HEK293T (cell line): ENCODE results near the gene ZNF710.
A peak's percentile ranks its signal among the peaks of the same experiment; 100 is the strongest.

Source experiments
- CTCF ChIA-PET: fragments of 350-600 bp; formaldehyde crosslinking; extraction: SDS; loops from one replicate; lab custom pipeline; 2021; ENCODE audit warnings: antibody characterized with exemption, inconsistent platforms; lab: Yijun Ruan, JAX
- POLR2A ChIA-PET: fragments of 350-600 bp; formaldehyde crosslinking; extraction: SDS; loops from one replicate; lab custom pipeline; 2020; ENCODE audit warnings: antibody characterized with exemption, inconsistent platforms; lab: Yijun Ruan, JAX
- DNase-seq: peaks from one replicate; pipeline ENCODE4 v3.0.0; 2012; ENCODE audit warnings: mixed read lengths; ENCODE audit errors: extremely low spot score
- ARNT ChIP-seq: fragments of 450-650 bp; IDR thresholded peaks from 2 replicates; pipeline ENCODE4 v1.6.1; 2017; ENCODE audit warnings: mild to moderate bottlenecking
- BHLHE40 ChIP-seq: fragments of 450-650 bp; IDR thresholded peaks from 2 replicates; pipeline ENCODE4 v1.6.1; 2016; ENCODE audit warnings: mild to moderate bottlenecking, moderate library complexity, borderline replicate concordance
- CTBP1 ChIP-seq: fragments of 450-650 bp; IDR thresholded peaks from 2 replicates; pipeline ENCODE4 v1.6.1; 2016; ENCODE audit warnings: borderline replicate concordance
- ELF4 ChIP-seq: fragments of 450-650 bp; IDR thresholded peaks from 2 replicates; pipeline ENCODE4 v1.6.1; 2017; ENCODE audit warnings: antibody characterized with exemption
- FOXA1 ChIP-seq: fragments of 450-650 bp; IDR thresholded peaks from 2 replicates; pipeline ENCODE4 v1.6.1; 2016; ENCODE audit warnings: mild to moderate bottlenecking
- FOXK2 ChIP-seq: fragments of 450-650 bp; IDR thresholded peaks from 2 replicates; pipeline ENCODE4 v1.6.1; 2016; ENCODE audit warnings: mild to moderate bottlenecking
- FOXM1 ChIP-seq: fragments of 450-650 bp; IDR thresholded peaks from 2 replicates; pipeline ENCODE4 v1.6.1; 2017; ENCODE audit warnings: mild to moderate bottlenecking, borderline replicate concordance
- HDGF ChIP-seq: fragments of 450-650 bp; IDR thresholded peaks from 2 replicates; pipeline ENCODE4 v1.6.1; 2017; ENCODE audit warnings: antibody characterized with exemption, borderline replicate concordance
- L3MBTL2 ChIP-seq: fragments of 450-650 bp; conservative IDR thresholded peaks from 2 replicates; pipeline ENCODE4 v1.6.1; 2016; ENCODE audit warnings: mild to moderate bottlenecking
- LEF1 ChIP-seq: fragments of 450-650 bp; IDR thresholded peaks from 2 replicates; pipeline ENCODE4 v1.6.1; 2017; ENCODE audit warnings: mild to moderate bottlenecking, borderline replicate concordance
- NFRKB ChIP-seq: fragments of 450-650 bp; IDR thresholded peaks from 2 replicates; pipeline ENCODE4 v1.6.1; 2016; ENCODE audit warnings: mild to moderate bottlenecking, moderate library complexity
- PKNOX1 ChIP-seq: fragments of 450-650 bp; IDR thresholded peaks from 2 replicates; pipeline ENCODE4 v1.6.1; 2016
- SP1 ChIP-seq: fragments of 450-650 bp; IDR thresholded peaks from 2 replicates; pipeline ENCODE4 v1.6.1; 2017
- SUZ12 ChIP-seq: fragments of 450-650 bp; IDR thresholded peaks from 2 replicates; pipeline ENCODE4 v1.6.1; 2016; ENCODE audit warnings: mild to moderate bottlenecking
- TARDBP ChIP-seq: fragments of 450-650 bp; IDR thresholded peaks from 2 replicates; pipeline ENCODE4 v1.6.1; 2016
- ZNF384 ChIP-seq: fragments of 450-650 bp; IDR thresholded peaks from 2 replicates; pipeline ENCODE4 v1.6.1; 2016

Gene ZNF710

GRCh38 chr15:90082140-90082715 is 81.1 kb downstream of the ZNF710 start:
- ChIA-PET CTCF (interaction anchor here (0.6 kb wide), 1 partner anchor 425 kb away, joined by 4 read pairs; no protein-coding TSS in a partner anchor), POLR2A (no interaction called here)
- TF ChIP-seq SP1 (no peak), L3MBTL2 (no peak)
- no peak for DNase-seq

DNA sequence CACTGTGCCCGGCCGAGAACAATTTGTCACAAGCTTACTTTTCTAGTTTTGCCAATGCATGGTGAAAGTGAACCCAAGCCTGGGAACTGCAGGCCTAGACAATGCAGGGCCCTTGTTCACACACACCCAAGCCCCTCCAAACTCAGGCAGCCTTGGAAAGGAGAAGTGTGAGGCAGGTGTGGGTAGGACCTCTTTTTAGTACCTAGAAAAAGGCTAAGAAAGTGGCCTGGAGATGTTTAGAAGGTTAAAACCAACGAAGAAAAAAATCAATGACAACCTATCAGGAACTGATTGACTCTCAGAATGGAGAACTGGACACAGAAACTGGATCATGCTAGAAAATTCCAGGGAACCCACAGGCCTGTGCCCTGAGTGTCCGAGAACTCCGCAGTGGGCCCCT is 82.3 kb downstream of the ZNF710 start:
- ChIA-PET CTCF (no interaction called here), POLR2A (no interaction called here)
- DNase-seq = no peak
- TF ChIP-seq TARDBP = no peak
- TF ChIP-seq L3MBTL2 = no peak
- TF ChIP-seq ZNF384 = no peak
- TF ChIP-seq HDGF = no peak
- TF ChIP-seq ELF4 = no peak

- no peak for TF ChIP-seq ZNF384
- DNase-seq = no peak
- CTCF ChIA-PET = no interaction called here
- POLR2A ChIA-PET = interaction anchor here (1.8 kb wide), 1 partner anchor 190 kb away, joined by 6 read pairs; the partner anchor contains the start of gene AP3S2
These were observed 83.0 kb downstream of the ZNF710 start for GRCh38 chr15:90083954-90084607.

DNA sequence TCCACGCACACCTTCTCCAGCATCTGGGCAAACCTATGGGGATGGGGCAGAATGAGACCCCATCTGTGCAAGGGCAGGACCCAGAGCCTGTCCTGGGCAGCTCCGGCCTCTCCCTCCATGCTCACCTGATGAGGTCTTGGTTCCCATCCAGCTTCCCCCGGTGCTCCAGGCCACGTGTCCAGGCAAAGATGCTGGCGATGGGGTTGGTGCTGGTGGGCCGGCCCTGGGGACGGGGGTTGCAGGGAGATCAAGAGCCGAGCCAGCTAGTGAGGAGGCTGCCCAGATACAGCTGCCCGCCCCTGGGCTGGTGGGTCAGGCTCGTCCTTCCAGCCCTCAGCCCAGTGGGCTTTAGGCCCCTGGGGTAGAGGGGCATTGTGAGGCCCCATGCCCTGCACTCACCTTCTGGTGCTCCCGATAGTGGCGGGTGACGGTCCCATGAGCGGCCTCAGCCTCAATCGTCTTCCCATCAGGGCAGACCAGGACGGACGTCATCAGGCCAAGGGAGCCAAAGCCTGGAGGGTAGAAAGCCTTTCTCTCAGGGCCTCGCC is 83.8 kb downstream of the ZNF710 start:
- no peak for DNase-seq
- CTCF ChIA-PET = no interaction called here
- TF ChIP-seq FOXA1 (no peak), FOXK2 (no peak), PKNOX1 (no peak), NFRKB (no peak), CTBP1 (no peak), SUZ12 (no peak), LEF1 (no peak), ARNT (no peak)
- POLR2A ChIA-PET = interaction anchor here (1.6 to 1.8 kb wide), 2 partner anchors 172 to 191 kb away, joined by 5 to 6 read pairs; partner anchors contain the start of genes AP3S2 and ARPIN

DNA sequence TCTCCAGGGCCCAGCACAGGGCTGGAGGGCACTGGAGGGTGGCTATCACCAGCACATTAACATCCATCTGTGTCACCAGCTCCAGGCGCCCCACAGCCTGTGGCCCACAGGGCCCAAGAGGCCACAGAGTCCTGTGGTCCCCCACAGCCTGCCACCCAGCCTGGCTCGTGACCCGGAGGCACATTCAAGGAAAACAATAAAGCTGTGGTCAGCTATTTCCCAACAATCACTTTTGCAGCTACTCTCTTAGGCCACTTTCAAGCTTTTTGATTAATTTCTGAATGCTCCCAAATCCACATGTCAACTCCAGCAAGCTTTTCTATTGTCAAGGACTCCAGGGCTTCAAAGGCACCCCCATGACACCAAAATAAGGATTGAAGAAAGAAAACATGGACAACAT is 84.4 kb downstream of the ZNF710 start:
- no peak for DNase-seq
- TF ChIP-seq HDGF (no peak), NFRKB (no peak), FOXA1 (no peak), SP1 (no peak), PKNOX1 (no peak)
- ChIA-PET CTCF (interaction anchor here (0.6 kb wide), 1 partner anchor 153 kb away, joined by 3 read pairs; no protein-coding TSS in a partner anchor), POLR2A (interaction anchor here (1.5 to 1.8 kb wide), 3 partner anchors 11 to 192 kb away, joined by 4 to 6 read pairs (median 5); partner anchors contain the start of genes AP3S2 and ARPIN)

- ChIA-PET CTCF (interaction anchor here (1.0 to 1.9 kb wide), 6 partner anchors 11 to 188 kb away, joined by 3 to 6 read pairs (median 3); partner anchors contain the start of gene IDH2), POLR2A (interaction anchor here (1.5 kb wide), 1 partner anchor 12 kb away, joined by 4 read pairs; no protein-coding TSS in a partner anchor)
- no peak for TF ChIP-seq FOXA1
- no peak for TF ChIP-seq ELF4
- no peak for TF ChIP-seq FOXK2
- TF ChIP-seq NFRKB = no peak
- no peak for TF ChIP-seq CTBP1
- TF ChIP-seq ZNF384 = no peak
- no peak for TF ChIP-seq BHLHE40
- TF ChIP-seq ARNT = no peak
- no peak for TF ChIP-seq FOXM1
- TF ChIP-seq SUZ12 = no peak
- no peak for TF ChIP-seq HDGF
- DNase-seq = peak; percentile 76
These were observed 85.7 kb downstream of the ZNF710 start for GRCh38 chr15:90086868-90087268.

- ChIA-PET CTCF (interaction anchor here (0.9 to 1.9 kb wide), 7 partner anchors 12 to 440 kb away, joined by 3 to 6 read pairs (median 3); partner anchors contain the start of gene IDH2), POLR2A (no interaction called here)
- TF ChIP-seq PKNOX1 (no peak), BHLHE40 (no peak), ZNF384 (peak; percentile 80), CTBP1 (no peak)
- DNase-seq = peak; percentile 64
These were observed 86.5 kb downstream of the ZNF710 start for GRCh38 chr15:90087454-90088154.
